Measurements from ENCODE around the gene MTRF1.
"Not testable (repeated sequence)": the region's sequence is repeated elsewhere in the genome, so short reads cannot be mapped to it uniquely, and the experiment has no call there.

MTRF1 gene

DNA sequence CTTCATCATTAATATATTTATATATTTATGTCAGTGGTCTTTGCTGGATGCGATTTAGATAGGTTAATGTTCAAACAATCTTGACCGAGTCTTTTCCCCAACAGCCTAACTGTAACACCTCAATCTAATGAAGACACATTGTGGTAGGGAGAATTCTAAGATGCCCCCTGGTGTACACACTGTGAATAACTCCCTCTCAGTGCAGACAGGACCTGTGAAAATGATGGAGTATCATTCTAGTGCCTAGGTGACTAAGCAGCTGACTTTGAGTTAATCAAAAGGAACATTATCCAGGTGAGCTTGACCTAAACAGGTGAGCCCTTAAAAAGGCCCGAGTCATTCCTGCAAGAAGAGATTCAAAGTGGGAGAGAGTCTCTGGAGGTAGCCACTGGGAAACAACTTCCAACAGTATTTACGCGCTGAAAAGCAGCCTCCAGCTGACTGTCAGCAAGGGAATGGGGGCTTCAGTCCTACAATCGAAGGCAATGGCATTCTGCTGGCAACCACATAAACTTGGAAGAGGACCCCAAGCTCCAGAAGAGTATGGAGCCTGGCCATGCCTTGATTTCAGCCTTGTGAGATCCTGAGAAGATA lies 41.0 kb downstream of the MTRF1 start:
- peak; percentile 68 for DNase-seq

DNA sequence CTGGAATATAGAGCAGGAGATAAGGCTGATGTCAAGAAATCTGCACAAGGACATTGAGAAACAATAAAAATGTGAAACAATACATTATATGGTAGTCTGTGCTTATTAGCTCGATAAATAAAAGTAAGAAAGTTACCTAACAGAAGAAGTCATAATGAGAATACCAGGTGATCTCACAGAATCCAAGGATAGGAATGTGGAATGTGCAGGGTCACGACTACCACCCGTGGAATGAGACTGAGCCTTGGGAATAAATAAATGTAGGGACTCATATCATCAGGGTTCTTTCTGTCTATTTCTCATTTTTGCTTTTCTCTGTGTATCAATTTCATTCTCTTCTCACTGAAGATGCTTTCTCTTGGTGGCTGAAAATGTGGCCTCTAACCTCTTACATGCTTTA lies 43.0 kb downstream of the MTRF1 start:
- DNase-seq: no peak

DNA sequence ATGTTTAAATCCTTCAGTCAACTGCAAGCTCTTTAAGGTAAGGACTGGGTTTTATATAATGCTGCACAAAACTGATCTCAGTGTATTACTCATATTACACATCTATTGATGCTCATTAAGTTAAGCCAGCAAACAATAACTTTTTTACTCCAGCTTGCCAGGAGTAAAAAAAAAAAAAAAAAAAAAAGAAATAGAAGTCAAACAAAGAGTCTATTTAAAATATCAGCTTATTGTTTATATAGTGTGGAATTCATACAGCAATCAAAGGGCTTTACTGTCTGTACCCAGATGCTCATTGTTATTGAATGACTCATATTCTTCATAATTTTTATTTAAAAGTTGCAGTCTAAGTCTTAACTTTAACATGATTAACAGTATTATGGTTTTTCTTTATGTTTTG lies 47.2 kb downstream of the MTRF1 start:
- DNase-seq: no peak

DNA sequence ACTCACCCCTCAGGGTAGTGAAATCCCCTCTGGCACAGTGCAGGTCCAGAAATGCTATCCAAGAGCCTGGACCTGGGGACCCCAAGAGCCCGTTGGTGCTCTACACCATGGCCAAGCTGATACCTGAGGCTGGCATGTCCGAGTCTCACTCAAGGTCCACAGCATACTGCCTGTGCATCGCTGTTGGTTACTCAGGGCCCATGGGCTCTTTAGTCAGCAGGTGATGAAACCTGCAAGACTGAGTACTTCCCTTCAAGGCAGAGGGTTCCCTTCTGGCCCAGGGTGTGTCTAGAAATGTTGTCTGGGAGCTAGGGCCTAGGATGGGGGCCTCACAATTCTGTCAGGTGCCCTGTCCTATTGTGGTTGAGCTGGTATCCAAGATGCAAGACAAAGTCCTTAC lies 49.5 kb downstream of the MTRF1 start:
- DNase-seq: no peak

DNA sequence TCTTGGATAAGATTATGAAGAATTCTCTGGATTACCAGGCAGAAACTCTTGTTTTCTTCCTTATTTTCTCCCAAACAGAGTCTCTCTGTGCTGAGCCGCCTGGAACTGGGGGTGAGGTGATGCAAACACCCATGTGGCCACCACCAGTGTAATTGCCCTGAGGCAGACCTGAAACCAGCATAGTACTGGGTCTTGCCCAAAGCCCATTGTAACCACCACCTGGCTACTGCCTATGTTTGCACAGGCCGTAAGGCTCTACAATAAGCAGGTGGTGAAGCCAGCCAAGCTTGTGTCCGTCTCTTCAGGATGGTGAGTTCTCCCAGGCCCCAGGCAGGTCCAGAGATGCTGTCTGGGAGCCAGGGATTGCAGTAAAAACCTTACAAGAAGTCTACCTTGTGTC lies 50.1 kb downstream of the MTRF1 start:
- no peak for DNase-seq

DNA sequence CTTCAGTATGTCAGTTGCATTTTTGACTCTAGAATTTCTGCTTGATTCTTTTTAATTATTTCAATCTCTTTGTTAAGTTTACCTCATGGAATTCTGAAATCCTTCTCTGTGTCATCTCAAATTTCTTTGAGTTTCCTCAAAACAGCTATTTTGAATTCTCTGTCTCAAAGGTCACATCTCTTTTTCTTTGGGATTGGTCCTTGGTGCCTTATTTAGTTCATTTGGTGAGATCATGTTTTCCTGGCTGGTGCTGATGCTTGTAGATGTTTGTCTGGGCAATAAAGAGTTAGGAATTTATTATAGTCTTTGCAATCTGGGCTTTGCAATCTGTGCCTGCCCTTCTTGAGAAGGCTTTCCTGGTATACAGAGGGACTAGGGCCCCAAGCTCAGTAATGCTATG lies 50.5 kb downstream of the MTRF1 start:
- DNase-seq: no peak

DNA sequence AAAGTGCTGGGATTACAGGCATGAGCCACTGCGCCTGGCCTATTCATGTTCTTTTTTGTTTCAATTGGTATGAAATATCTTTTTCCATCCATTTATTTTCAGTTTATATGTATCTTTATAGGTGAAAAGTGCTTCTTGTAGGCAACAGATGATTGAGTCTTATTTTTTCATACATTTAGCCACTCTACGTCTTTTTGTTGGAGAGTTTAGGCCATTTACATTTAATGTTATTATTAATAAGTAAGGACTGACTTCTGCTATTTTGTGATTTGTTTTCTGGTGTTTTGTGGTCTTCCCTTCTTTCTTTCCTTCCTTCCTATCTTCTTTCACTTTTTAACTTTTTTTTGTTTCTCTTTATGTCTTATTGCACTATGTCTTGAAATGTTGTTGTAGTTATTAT lies 52.3 kb downstream of the MTRF1 start:
- no peak for DNase-seq

DNA sequence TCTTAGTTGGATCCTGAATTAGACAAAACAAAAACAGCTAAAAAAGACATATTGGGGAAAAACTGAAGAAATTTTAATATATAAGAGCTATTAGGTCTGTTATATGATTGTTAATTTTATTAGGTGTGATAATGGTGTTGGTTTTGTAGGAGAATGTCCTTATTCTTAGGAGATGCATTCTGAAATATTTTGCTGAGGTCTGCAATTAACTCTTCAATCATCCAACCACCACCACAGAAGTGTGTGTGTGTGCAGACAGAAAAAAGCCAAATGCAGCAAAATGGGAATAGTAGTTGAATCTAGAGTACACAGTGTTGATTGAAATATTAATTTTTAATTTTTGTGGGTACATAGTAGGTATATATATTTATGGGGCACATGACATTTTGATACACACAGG lies 56.9 kb downstream of the MTRF1 start:
- DNase-seq: no peak

DNA sequence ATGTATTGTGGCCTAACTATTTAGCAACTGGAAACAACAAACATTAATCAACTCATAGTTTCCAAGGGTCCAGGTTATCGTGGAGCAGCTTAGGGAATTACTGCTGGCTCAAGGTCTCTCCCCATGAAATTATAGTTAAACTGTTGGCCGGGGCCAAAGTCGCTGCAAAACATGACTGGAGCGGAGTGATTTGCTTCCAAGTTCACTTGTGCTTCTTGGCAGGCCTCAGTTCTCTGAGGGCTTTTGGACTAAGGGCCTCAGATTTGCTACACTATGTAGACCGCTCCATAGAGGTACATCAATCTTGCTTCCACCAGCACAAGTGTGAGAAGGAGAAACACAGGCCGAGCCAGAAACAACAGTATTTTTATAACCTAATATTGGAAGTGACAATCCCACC lies 59.6 kb downstream of the MTRF1 start:
- DNase-seq: no peak

DNA sequence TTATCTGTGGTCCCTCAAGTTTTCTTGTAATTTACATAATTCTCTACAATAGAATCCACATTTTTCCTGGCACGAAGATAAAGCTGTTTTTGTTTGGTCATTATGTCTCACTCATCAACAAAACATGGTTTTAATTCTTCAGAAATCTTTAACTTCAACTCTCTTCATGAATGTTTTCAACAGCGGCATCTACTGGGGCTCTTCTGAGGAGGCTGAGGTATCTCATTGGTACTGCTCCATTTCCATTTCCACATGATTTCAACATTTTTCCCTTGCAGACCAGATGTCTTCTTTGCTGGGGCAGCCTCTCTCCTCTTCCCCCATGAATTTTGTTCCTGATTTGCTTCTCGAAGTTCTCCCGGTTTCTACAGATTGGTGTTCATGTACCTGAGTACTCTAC lies 63.2 kb downstream of the MTRF1 start:
- DNase-seq: no peak

DNA sequence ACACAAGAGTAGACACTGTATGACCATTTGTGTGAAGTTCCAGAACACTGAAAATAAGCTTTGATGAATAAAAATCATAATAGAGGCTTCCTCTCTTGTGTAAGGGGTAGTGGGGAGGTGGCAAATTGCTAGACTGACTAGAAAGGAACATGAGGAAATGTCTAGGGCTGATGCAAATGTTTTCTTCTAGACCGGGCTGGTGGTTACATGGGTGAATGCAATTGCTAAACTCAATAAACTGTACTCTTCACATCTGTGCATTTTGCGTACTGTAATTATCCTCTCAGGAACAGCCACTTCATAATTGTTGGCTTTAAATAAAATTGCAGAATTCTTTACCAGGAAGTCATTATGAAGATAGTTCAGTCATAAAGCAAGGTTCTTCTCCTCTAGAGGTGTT lies 63.9 kb downstream of the MTRF1 start:
- no peak for DNase-seq

DNA sequence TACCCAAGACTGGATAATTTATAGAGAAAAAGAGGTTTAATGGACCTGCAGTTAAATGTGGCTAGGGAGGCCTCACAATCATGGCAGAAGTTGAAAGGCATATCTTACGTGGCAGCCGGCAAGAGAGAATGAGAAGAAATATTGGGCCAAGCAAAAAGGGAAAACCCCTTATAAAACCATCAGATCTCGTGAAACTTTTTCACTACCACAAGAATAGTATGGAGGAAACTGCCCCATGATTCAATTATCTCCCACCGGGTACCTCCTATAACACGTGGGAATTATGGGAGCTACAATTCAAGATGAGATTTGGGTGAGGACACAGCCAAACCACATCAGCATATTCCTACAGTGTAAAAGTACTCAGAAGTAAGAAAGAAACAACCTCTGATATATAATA lies 64.3 kb downstream of the MTRF1 start:
- DNase-seq: no peak

DNA sequence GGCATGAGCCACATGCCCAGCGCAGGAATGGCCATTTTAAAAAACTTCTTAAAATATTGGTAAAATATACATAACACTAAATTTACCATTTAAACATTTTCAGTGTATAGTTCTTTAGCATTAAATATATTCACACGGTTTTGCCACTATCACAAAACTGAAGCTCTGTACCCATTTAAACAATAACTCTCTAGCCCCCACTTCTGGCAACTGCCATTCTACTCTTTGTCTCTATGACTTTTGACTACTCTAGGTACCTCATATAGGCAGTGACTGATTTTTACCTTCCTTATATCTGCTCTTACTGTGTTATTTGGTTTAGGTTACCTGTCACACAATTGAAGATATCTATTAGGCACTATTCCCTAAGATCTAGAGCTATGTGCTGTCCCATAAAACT lies 66.8 kb downstream of the MTRF1 start:
- DNase-seq: no peak

DNA sequence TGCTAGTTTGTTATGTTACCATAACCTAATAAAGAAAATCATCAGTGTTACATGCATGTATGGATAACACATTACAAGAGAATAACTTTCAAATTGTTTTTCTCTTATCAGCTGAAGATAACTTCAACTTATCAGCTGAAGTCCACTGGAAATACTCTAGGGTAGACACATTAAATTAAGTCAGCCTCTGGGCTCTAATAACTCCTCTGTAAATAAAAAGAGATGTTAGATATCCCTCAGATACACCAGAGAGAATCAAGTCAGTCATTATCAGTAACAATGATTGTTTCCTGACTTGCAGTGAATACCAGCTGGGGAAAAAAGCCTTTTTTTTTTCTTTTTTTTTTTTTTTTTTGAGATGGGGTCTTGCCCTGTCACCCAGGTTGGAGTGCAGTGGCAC lies 67.4 kb downstream of the MTRF1 start:
- DNase-seq: no peak

DNA sequence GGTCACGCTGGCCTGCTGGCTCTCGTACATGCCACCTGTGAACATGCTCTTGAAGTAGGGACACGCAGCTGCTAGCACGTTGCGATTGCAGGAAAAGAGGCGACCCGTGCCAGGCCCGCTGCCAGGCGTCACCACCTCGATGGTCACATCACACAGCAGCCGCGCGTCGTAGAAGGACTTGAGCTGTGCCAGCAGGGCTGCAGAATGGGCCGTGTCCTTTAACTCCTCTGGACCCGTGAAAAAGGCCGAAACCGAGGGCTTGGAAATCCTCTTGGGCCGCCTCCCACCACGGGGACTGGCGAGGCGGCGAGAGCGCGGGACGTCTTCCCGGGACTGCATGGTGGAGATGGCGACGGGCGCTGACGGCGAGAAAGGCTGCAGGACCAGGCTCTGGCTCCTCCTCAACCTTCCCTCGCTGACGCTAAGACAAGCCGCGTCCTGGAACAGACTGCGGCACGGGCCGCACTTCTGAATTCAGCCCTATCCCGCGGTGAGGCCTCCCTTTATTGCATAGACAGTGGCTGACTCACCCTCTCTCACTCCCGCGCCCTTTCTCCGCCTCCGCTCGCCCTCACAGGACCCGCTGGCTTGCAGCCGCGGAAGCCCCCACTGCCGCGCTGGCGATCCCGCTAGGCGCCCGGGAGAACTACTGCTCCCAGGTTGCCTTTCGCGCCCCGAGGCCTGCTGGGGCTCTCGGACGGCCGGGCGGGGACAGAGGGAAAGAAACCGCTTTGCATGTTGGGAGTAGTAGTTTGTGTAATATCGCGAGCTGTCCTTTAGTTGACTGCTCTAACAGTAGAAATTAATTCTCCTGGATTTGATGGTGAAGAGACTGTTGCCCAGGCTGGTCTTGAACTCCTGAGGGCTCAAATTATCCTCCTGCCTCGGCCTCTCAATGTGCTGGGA lies 69.2 kb downstream of the MTRF1 start, which contains the start of gene KBTBD7:
Gene KBTBD7, minus strand, starts transcription at position 651 of the 906 bp plus-strand sequence. Its CDS starts 312 bp downstream, at position 339.
- DNase-seq: peak; percentile 89

DNA sequence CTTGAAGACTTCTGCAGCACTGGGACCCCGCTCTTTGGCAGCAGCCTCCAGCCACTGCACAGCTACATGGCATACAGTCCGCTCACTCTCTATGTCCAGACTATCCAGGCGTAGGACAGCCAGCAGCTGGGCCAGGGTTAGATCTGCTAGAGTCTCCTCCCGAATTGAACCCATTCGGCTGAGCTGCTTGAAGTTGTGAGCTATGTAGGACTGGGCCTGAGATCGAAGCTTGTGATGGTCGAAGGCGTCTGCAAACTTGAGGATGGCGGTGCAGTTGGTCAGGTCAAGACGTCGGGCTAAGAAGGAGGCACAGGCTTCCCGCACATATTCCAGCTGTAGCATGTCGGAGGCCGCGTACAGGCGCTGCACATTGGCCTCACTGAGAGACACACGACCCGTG lies 69.9 kb downstream of the MTRF1 start:
- DNase-seq: no peak

DNA sequence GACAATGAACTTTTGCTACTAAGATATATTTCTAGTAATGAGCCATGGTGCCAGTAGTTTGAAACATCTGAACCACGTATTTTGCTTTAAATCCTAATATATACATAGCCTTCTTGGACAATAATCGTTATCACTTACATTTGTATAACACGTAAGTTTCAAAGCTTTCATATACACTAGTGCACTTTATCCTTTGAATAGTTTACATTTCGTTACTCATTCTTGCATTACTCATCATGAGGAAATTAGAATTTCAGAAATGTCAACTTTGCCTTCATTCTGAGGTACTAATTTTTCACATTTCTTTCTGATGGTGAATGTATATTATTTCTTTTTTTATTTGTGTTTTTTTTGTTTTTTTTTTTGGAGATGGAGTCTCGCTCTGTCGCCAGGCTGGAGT lies 74.8 kb downstream of the MTRF1 start:
- DNase-seq: no peak

DNA sequence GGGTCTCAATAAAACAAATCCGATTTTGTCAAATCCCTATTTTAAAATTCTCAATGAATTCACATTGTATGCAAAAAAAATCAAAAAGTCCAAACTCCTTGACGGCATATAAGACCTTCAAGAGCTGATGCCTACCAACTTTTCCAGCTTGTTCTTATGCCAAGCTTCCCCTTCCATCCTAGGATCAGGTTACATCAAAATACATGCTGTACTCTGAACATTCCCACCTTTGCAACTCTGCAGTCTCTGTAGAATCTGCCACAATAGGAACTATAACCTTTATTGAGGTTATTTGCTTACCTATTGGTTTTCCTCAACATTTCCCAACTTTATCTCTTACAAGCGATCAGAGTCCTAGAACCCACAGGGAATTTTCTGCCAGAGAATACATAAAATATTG lies 76.9 kb downstream of the MTRF1 start:
- no peak for DNase-seq

DNA sequence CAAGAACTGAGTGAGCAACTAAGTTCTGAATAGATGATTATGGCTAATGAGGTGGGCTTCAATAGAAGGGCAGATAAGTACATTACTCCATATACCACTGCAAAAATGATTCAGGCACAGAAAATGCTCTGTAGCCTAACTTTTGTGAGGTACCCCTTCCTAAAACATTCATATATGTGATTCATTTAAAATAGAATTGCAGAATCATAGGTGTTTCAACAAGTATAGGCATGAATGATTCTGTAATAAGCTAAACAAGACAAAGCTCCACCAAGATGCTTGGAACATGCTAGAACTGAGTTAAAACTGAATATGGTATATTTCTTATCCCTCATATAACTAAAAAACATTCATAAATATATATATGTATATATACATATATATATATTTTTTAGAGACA lies 81.1 kb downstream of the MTRF1 start:
- no peak for DNase-seq

DNA sequence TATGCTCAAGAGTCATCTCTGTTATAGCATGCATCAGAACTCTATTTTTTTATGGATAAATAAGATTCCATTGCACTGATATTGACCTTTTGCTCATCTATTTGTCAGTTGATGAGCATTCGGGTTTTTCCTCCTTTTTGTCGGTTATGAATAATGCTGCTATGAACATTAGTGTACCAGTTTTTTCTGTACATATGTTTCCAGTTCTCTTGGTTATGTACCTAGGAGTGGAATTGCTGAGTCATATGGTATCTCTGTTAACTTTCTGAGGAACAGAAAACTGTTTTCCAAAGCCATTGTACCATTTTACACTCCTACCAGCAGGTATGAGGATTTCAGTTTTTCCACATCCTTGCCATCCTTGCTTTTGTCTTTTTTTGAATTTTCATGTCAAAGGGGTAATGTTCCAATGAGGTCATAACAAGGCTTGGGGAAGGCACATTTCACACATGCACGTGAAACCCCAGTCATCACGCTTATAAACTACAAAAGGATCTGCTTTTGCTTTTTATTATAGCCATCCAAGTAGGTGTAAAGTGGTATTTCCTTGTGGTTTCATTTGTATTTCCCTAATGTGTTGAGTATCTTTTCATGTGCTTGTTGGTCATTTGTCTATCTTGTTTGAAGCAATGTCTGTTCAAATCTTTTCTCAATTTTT lies 83.7 kb downstream of the MTRF1 start:
- DNase-seq: no peak

DNA sequence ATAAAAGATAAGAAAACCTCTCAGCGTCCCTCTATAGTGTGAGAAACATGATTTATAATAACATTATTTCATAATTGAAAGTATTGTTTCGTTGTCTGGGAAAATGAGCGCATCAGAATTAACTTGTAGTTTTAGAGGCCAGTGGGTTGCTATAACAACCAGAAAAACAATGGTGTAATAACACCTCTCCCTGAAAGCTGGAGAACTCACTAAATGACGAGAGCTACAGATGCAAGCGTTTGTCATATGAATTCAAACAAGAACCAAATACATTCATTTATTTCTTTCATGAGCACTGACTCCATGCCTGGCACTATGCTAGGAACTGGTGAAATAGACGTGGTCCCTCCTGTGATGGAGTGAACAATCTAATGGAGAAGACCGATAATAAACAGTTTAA lies 85.3 kb downstream of the MTRF1 start:
- no peak for DNase-seq

DNA sequence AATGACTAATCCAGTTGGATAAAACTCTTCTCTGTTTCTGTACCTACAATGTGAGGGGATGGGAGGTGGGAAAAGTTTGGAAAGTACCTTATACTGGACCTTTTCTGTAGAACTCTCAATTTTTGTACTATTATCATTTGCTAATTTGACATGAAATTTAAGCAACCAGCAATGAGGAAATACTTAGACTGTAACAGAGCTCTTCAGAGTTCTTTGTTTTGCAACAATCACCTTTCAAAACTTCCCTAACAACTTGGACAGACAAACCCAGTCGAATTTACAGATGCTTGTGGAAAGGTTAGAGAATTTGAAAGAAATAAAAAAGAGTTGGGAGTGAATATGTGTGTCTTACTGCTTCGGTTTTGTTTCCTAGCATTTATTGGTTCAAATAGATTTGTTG lies 85.8 kb downstream of the MTRF1 start:
- DNase-seq: no peak

DNA sequence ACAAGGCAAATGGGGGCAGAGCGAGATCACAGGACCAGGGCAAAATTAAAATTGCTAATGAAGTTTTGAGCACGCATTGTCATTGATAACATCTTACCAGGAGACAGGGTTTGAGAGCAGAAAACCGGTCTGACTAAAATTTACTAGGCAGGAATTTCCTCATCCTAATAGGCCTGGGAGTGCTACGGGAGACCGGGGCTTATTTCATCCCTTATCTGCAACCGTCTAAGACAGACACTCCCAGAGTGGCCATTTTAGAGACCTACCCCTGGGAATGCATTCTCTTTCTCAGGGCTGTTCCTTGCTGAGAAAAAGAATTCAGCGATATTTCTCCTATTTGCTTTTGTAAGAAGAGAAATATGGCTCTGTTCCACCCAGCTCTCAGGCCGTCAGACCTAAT lies 87.8 kb downstream of the MTRF1 start:
- not testable (repeated sequence) for DNase-seq

Data from CD4-positive, alpha-beta T cell treated with Interleukin-12 subunit alpha and Interleukin-12 subunit beta, for 1 hour (primary cell).